ENCODE results near the gene NAMPT.

The NAMPT gene

GRCh38 chr7:106234425-106234824 is 50.4 kb downstream of the NAMPT start:
- TF ChIP-seq CTCF (IDR thresholded peaks at IDR 0.05; ENCODE audit: insufficient read depth, low read length, poor library complexity, severe bottlenecking), result no peak
- Histone ChIP-seq H3K27me3 (replicated peaks; ENCODE audit: control insufficient read depth, insufficient read depth, low read length) (no peaks in the 10 kb centered on the region), H3K36me3 (ENCODE audit: control insufficient read depth, insufficient read depth, low read length) (no peaks in the 10 kb centered on the region), H3K4me3 (replicated peaks; ENCODE audit: low read depth, low read length) (no peak overlapping the region)
- DNase-seq (ENCODE audit: extremely low read depth, insufficient read length), result no peak

GRCh38 chr7:106231856-106232490 is 52.8 kb downstream of the NAMPT start:
- Histone ChIP-seq H3K36me3 (ENCODE audit: control insufficient read depth, insufficient read depth, low read length) (no peaks in the 10 kb centered on the region), H3K4me3 (replicated peaks; ENCODE audit: low read depth, low read length) (no peak overlapping the region), H3K27me3 (replicated peaks; ENCODE audit: control insufficient read depth, insufficient read depth, low read length) (no peaks in the 10 kb centered on the region)
- no peak for TF ChIP-seq CTCF (IDR thresholded peaks at IDR 0.05; ENCODE audit: insufficient read depth, low read length, poor library complexity, severe bottlenecking)
- no peak for DNase-seq (ENCODE audit: extremely low read depth, insufficient read length)

GRCh38 chr7:106225856-106226255 is 58.9 kb downstream of the NAMPT start:
- Histone ChIP-seq H3K36me3 (ENCODE audit: control insufficient read depth, insufficient read depth, low read length) (no peaks in the 10 kb centered on the region), H3K4me3 (replicated peaks; ENCODE audit: low read depth, low read length) (no peak overlapping the region), H3K27me3 (replicated peaks; ENCODE audit: control insufficient read depth, insufficient read depth, low read length) (no peaks in the 10 kb centered on the region)
- no peak for DNase-seq (ENCODE audit: extremely low read depth, insufficient read length)
- no peak for TF ChIP-seq CTCF (IDR thresholded peaks at IDR 0.05; ENCODE audit: insufficient read depth, low read length, poor library complexity, severe bottlenecking)

GRCh38 chr7:106224797-106225196 is 60.0 kb downstream of the NAMPT start:
- Histone ChIP-seq H3K27me3 (replicated peaks; ENCODE audit: control insufficient read depth, insufficient read depth, low read length) (no peaks in the 10 kb centered on the region), H3K36me3 (ENCODE audit: control insufficient read depth, insufficient read depth, low read length) (no peaks in the 10 kb centered on the region), H3K4me3 (replicated peaks; ENCODE audit: low read depth, low read length) (no peak overlapping the region)
- no peak for TF ChIP-seq CTCF (IDR thresholded peaks at IDR 0.05; ENCODE audit: insufficient read depth, low read length, poor library complexity, severe bottlenecking)
- no peak for DNase-seq (ENCODE audit: extremely low read depth, insufficient read length)

GRCh38 chr7:106223156-106223555 is 61.6 kb downstream of the NAMPT start:
- H3K27me3 ChIP-seq (replicated peaks; ENCODE audit: control insufficient read depth, insufficient read depth, low read length), result no peaks in the 10 kb centered on the region
- H3K4me3 ChIP-seq (replicated peaks; ENCODE audit: low read depth, low read length), result no peak overlapping the region
- TF ChIP-seq CTCF (IDR thresholded peaks at IDR 0.05; ENCODE audit: insufficient read depth, low read length, poor library complexity, severe bottlenecking), result no peak
- H3K36me3 ChIP-seq (ENCODE audit: control insufficient read depth, insufficient read depth, low read length), result no peaks in the 10 kb centered on the region
- DNase-seq (ENCODE audit: extremely low read depth, insufficient read length), result no peak

GRCh38 chr7:106222545-106222944 is 62.2 kb downstream of the NAMPT start:
- no peaks in the 10 kb centered on the region for H3K27me3 ChIP-seq (replicated peaks; ENCODE audit: control insufficient read depth, insufficient read depth, low read length)
- no peak overlapping the region for H3K4me3 ChIP-seq (replicated peaks; ENCODE audit: low read depth, low read length)
- no peak for TF ChIP-seq CTCF (IDR thresholded peaks at IDR 0.05; ENCODE audit: insufficient read depth, low read length, poor library complexity, severe bottlenecking)
- DNase-seq (ENCODE audit: extremely low read depth, insufficient read length), result no peak
- H3K36me3 ChIP-seq (ENCODE audit: control insufficient read depth, insufficient read depth, low read length), result no peaks in the 10 kb centered on the region
